ENCODE results near the gene IAPP. TPM values are rescaled to one million over a fixed set of nuclear protein-coding genes. Genes with fewer than 3 reads are reported as not detected.

The IAPP gene
- total RNA-seq, 1 experiment from 2014 or later, result not detected

- Histone ChIP-seq H3K4me3 (replicated peaks in 1 of 2; ENCODE audit: low read depth in 1 of 2, low read length in 2 of 2) (no peak overlapping the region), H3K79me2 (ENCODE audit: insufficient read depth, low read length) (no peaks in the 10 kb centered on the region), H4K20me1 (ENCODE audit: insufficient read depth) (no peaks in the 10 kb centered on the region), H3K9ac (ENCODE audit: low read length) (no peak overlapping the region), H3K27me3 (ENCODE audit: insufficient read depth, low read length) (no peaks in the 10 kb centered on the region), H3K9me2 (ENCODE audit: insufficient read depth) (no peaks in the 10 kb centered on the region), H3K36me3 (ENCODE audit: control insufficient read depth in 1 of 2, insufficient read depth in 2 of 2, low read length in 2 of 2) (no peaks in the 10 kb centered on the region), H2AFZ (ENCODE audit: low read depth, low read length, poor library complexity, severe bottlenecking) (no peak overlapping the region), H3K9me3 (ENCODE audit: control insufficient read depth in 1 of 2, insufficient read depth in 1 of 2, low read depth in 1 of 2, low read length in 2 of 2) (no peaks in the 10 kb centered on the region), H3K4me1 (ENCODE audit: control insufficient read depth in 1 of 2, insufficient read depth in 2 of 2, low read length in 2 of 2) (no peaks in the 10 kb centered on the region), H3K4me2 (ENCODE audit: low read length) (no peak overlapping the region), H3K27ac (ENCODE audit: low read depth, low read length) (no peak overlapping the region)
- TF ChIP-seq ZFX (IDR thresholded peaks at IDR 0.05) (no peak), RAD21 (IDR thresholded peaks at IDR 0.05; ENCODE audit: low read depth) (no peak), MAX (IDR thresholded peaks at IDR 0.05) (no peak), SIN3A (IDR thresholded peaks at IDR 0.05; ENCODE audit: low read depth) (no peak), EZH2phosphoT487 (IDR thresholded peaks at IDR 0.05; ENCODE audit: borderline replicate concordance) (no peak), ZBTB33 (IDR thresholded peaks at IDR 0.05; ENCODE audit: extremely low read depth, insufficient replicate concordance, low read length) (no peak), JUND (IDR thresholded peaks at IDR 0.05) (no peak), TCF7L2 (IDR thresholded peaks at IDR 0.05; ENCODE audit: borderline replicate concordance, extremely low read depth, insufficient read depth, insufficient read length) (no peak), REST (IDR thresholded peaks at IDR 0.05; ENCODE audit: low read depth) (no peak), EGR1 (IDR thresholded peaks at IDR 0.05; ENCODE audit: low read depth) (no peak), ZNF274 (IDR thresholded peaks at IDR 0.05; ENCODE audit: low read depth, low read length) (no peak), CBX3 (IDR thresholded peaks at IDR 0.05; ENCODE audit: low read depth) (no peak), YY1 (IDR thresholded peaks at IDR 0.05; ENCODE audit: extremely low read depth, insufficient replicate concordance, low read depth, low read length) (no peak), ELF1 (IDR thresholded peaks at IDR 0.05; ENCODE audit: borderline replicate concordance, low read depth) (no peak)
- TF ChIP-seq, protein P1, sequence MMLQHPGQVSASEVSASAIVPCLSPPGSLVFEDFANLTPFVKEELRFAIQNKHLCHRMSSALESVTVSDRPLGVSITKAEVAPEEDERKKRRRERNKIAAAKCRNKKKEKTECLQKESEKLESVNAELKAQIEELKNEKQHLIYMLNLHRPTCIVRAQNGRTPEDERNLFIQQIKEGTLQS (IDR thresholded peaks at IDR 0.05), result no peak
- BruUV-seq (replicated peaks), result no TSS peak
- ChIA-PET POLR2A (no interaction called here), CTCF (no interaction called here), RAD21 (ENCODE audit: low non-redundant PET in 1 of 2, low total read pairs in 2 of 2, uncharacterized antibody in 2 of 2, unreplicated experiment in 2 of 2) (no interaction called here)
- ATAC-seq (no peak), DNase-seq (ENCODE audit: low read depth, low spot score) (no peak)
- intact Hi-C loops (cut with micrococcal nuclease), result no loop called here
Measured at GRCh38 chr12:21346542-21347205, 26.0 kb upstream of the IAPP start.
